GM12865 (cell line): ENCODE data around the gene PRLH.
A peak's percentile ranks its signal among the peaks of the same experiment; 100 is the strongest.

Experiments used
- DNase-seq: peaks from one replicate; pipeline ENCODE4 v3.0.0; 2010; ENCODE audit warnings: low read depth
- H3K4me3 ChIP-seq: 2 replicates; pipeline ENCODE4 v1.5.1; 2011; ENCODE audit warnings: mild to moderate bottlenecking, low read depth, low read length, control low read depth
- CTCF ChIP-seq: IDR thresholded peaks from 2 replicates; pipeline ENCODE4 v1.5.1; 2011; ENCODE audit warnings: low read length, control low read depth, low read depth, inconsistent platforms; ENCODE audit not compliant: insufficient read depth; ENCODE audit errors: missing control alignments

PRLH gene

DNA sequence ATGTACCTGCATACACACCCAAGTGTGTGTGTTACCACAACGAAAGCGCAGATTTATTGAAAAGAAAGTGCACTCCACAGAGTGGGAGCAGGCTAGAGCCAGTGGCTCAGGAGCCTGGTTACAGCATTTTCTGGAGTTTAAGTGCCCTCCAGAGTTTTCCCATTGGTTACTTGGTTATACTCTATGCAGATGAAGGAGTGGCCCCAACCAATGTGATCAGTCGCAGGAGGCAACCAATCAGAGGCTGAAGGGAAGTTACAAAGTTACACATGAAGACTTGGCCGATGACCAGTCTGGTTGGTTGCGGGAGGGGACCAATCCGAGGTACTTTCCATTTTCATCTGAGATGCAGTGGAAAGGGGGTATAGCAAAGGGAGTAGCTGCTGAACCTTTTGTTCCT lies 13.5 kb upstream of the PRLH start:
- H3K4me3 ChIP-seq = no peak overlapping the region
- no peak for DNase-seq
- no peak for TF ChIP-seq CTCF

- TF ChIP-seq CTCF = no peak
- no peak for DNase-seq
These were observed 12.4 kb upstream of the PRLH start for GRCh38 chr2:237553948-237554347.

DNA sequence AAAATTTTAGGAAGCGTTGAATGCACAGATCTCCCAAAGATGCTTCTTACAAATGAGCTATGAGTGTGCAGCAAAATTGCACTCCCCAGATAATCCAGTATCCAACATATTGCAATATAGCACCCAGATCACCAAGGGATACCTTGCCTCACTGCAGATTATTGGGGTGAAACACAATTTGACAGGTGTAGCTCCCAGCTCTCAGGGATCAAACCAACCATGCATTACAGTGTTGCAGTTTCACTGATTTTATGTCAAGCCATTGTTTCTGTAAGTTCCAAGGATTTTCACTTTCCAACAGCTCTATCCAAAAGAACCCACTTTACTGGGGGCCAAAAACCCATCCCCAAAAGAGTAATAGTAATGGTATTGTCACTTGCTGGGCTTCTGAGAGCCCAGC lies 10.8 kb upstream of the PRLH start:
- no peak for DNase-seq
- TF ChIP-seq CTCF = no peak
- no peak overlapping the region for H3K4me3 ChIP-seq

More at GRCh38 chr2:237553948-237554347, 12.4 kb upstream of the PRLH start:
- no peak overlapping the region for H3K4me3 ChIP-seq

- TF ChIP-seq CTCF = no peak
- DNase-seq = peak; percentile 94
- H3K4me3 ChIP-seq = peak overlapping the region; percentile 16; the same call in 1 of the 2 replicates
These were observed 9.4 kb upstream of the PRLH start for GRCh38 chr2:237556773-237557632.

- peak; percentile 46 for DNase-seq
- no peak for TF ChIP-seq CTCF
- H3K4me3 ChIP-seq = peak overlapping the region; percentile 16
These were observed 8.8 kb upstream of the PRLH start for GRCh38 chr2:237557633-237558015.

DNA sequence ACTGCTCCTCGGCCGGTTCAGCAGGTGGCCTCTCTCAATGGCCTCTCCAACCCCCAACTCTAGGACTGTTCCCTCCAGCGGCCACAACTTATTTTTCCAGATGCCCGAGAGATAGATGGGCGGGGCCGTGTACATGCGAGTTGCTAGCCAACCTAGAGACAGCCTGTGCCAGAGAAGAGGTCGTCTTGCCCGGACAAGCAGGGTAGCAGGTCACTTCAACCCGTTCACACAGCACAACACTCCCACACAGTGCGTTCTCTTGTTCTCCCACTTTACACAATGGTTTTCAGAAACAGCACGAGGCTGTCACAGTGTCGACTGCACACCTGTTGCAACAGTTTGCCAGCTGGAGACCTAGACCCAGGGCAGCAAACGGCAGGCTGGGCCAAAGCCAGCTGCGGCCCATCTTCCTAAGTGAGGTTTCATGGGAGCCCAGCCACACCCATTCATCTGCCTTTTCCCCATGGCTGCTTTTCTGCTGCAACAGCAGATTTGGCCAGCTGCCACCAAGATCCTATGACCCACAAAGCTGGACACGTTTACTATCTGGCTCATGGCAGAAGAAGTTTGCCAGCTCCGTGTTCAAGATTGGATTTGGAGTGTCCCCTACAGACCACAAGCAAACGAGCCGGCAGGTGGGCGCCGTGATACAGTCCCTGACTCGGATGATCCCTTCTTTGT lies 7.3 kb upstream of the PRLH start:
- no peak for DNase-seq
- no peak overlapping the region for H3K4me3 ChIP-seq
- no peak for TF ChIP-seq CTCF
